ENCODE measurements around the gene TACC2.

The TACC2 gene

DNA sequence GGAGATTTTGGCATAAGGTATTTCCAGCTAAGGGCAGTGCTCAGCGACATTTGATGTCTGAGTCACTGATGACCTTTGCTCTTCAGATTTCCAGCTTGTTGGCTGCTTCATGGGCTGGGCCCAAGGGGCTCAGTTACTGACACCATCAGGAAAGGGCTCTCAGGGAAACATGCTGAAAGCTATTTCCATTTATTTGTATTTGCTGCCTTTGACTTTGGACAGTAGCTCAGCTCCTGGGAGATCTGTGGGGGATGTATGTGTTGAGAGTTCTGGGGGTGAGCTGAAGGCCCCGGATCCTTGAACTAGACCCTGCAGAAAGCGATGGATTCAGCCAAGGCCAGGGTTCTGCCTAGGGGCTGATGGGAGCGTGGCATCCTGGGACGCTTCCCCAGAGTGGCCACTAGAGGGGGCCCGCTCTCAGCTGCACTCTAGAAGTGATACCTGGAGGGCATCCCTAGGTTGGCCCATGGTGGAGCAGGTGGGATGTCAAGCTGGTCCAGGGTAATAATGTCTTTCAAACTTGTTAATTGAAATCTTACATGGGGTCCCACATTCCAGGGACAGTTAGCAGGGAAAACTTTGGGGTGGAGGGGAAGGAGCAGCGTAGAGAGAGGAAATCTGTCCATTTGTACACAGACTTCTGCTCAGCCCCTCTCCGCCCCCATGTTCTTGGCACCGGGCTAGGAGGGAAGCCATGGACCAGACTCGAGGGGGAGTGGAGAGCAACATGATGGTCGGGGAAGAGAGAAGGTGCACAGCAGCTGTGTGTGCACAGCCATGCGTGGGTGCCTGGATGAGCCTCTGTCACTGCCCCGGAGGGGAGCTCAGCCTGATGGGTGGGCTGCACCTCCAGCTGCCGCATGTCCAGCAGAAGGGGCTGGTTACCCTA, 279.1 kb downstream of the TACC2 start:
- TF ChIP-seq, protein P1, sequence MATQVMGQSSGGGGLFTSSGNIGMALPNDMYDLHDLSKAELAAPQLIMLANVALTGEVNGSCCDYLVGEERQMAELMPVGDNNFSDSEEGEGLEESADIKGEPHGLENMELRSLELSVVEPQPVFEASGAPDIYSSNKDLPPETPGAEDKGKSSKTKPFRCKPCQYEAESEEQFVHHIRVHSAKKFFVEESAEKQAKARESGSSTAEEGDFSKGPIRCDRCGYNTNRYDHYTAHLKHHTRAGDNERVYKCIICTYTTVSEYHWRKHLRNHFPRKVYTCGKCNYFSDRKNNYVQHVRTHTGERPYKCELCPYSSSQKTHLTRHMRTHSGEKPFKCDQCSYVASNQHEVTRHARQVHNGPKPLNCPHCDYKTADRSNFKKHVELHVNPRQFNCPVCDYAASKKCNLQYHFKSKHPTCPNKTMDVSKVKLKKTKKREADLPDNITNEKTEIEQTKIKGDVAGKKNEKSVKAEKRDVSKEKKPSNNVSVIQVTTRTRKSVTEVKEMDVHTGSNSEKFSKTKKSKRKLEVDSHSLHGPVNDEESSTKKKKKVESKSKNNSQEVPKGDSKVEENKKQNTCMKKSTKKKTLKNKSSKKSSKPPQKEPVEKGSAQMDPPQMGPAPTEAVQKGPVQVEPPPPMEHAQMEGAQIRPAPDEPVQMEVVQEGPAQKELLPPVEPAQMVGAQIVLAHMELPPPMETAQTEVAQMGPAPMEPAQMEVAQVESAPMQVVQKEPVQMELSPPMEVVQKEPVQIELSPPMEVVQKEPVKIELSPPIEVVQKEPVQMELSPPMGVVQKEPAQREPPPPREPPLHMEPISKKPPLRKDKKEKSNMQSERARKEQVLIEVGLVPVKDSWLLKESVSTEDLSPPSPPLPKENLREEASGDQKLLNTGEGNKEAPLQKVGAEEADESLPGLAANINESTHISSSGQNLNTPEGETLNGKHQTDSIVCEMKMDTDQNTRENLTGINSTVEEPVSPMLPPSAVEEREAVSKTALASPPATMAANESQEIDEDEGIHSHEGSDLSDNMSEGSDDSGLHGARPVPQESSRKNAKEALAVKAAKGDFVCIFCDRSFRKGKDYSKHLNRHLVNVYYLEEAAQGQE (IDR thresholded peaks at IDR 0.05; ENCODE audit: insufficient read depth in 1 of 2, low read depth in 2 of 2, low read length in 2 of 2) = no peak
- TF ChIP-seq SIN3A (IDR thresholded peaks at IDR 0.05; ENCODE audit: borderline replicate concordance, insufficient read depth, low read length) (no peak), FOXP2 (optimal IDR thresholded peaks at IDR 0.05; ENCODE audit: borderline replicate concordance, extremely low read depth, extremely low read length, insufficient read depth) (no peak), TAF1 (IDR thresholded peaks at IDR 0.05; ENCODE audit: borderline replicate concordance, insufficient read depth, low read length) (no peak)

DNA sequence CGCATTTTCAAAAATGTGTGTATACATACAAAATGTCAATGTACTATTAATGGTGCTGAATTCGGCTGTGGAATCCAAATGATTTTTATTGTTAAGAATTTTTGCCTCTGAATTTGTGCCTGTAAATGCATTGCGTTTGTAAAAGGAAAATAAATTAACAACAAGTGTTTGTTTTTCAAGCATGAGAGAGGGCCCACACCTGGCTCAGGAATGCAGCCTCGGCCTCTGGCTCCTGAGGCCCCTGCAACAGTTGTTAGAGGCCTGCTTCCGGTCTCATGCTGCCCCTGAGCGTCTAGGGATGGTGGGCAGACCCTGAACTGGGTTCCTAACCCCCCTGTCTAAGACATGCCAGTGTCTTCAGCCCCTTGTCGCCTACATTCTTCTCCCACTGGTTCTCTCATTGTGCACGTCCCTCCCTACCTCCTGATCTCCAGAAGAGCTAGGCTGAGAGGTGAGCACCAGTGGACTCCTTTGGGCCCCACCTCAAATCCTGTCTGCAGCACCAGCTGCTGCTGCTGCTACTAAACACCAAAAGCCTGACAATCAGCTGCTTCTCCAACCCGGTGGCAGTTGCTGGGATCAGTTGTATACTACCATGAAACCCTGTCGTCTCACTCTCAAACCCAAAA, 280.2 kb downstream of the TACC2 start:
- no peak for TF ChIP-seq TAF1 (IDR thresholded peaks at IDR 0.05; ENCODE audit: borderline replicate concordance, insufficient read depth, low read length)
- TF ChIP-seq POLR2AphosphoS5 (IDR thresholded peaks at IDR 0.05; ENCODE audit: low read depth, low read length) = no peak
- TF ChIP-seq SIN3A (IDR thresholded peaks at IDR 0.05; ENCODE audit: borderline replicate concordance, insufficient read depth, low read length) = no peak
- TF ChIP-seq, protein P1 (IDR thresholded peaks at IDR 0.05; ENCODE audit: insufficient read depth in 1 of 2, low read depth in 2 of 2, low read length in 2 of 2) = no peak
- TF ChIP-seq FOXP2 (optimal IDR thresholded peaks at IDR 0.05; ENCODE audit: borderline replicate concordance, extremely low read depth, extremely low read length, insufficient read depth) = no peak

GRCh38 chr10:122271076-122271475, 282.1 kb downstream of the TACC2 start, which contains the start of gene BTBD16:
TSS of gene BTBD16 (plus strand) at chr10:122271296. CDS start at chr10:122275082, 3,786 bp downstream.
- TF ChIP-seq POLR2AphosphoS5 (IDR thresholded peaks at IDR 0.05; ENCODE audit: low read depth, low read length) (no peak), TAF1 (IDR thresholded peaks at IDR 0.05; ENCODE audit: borderline replicate concordance, insufficient read depth, low read length) (no peak), SIN3A (IDR thresholded peaks at IDR 0.05; ENCODE audit: borderline replicate concordance, insufficient read depth, low read length) (no peak), FOXP2 (optimal IDR thresholded peaks at IDR 0.05; ENCODE audit: borderline replicate concordance, extremely low read depth, extremely low read length, insufficient read depth) (no peak)
- TF ChIP-seq, protein P1 (IDR thresholded peaks at IDR 0.05; ENCODE audit: insufficient read depth in 1 of 2, low read depth in 2 of 2, low read length in 2 of 2) = no peak

DNA sequence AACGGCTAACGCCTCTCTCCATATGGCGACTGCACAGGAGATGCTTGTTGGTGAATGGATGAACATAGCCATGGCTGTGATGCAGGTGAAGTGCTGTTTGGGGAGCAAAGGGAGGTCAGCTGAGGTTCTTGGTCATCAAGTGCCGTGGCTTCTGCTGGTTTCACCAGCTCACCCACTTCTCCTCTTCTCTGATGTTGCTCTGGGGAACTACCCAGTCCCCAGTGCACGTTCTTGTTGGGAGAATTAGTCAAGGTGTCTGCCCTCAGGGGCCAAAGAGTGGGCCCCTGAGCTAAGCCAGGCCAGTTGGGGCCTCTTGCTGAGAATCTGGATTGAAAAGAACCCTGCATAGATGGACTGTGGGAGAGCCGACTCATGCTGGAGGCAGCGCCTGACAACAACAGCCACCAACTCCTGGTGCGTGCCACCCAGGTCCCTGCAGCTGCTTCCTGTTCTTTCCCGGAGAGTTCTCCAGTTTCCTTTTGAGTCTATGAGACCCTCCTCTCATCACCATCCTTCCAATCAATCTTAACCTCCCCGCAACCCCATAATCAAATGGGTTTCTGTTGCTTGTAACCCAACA, 285.1 kb downstream of the TACC2 start:
- TF ChIP-seq, protein P1 (IDR thresholded peaks at IDR 0.05; ENCODE audit: insufficient read depth in 1 of 2, low read depth in 2 of 2, low read length in 2 of 2) = no peak
- TF ChIP-seq POLR2AphosphoS5 (IDR thresholded peaks at IDR 0.05; ENCODE audit: low read depth, low read length) = no peak
- TF ChIP-seq FOXP2 (optimal IDR thresholded peaks at IDR 0.05; ENCODE audit: borderline replicate concordance, extremely low read depth, extremely low read length, insufficient read depth) = no peak
- no peak for TF ChIP-seq TAF1 (IDR thresholded peaks at IDR 0.05; ENCODE audit: borderline replicate concordance, insufficient read depth, low read length)
- TF ChIP-seq SIN3A (IDR thresholded peaks at IDR 0.05; ENCODE audit: borderline replicate concordance, insufficient read depth, low read length) = no peak

Data from PFSK-1 (cell line).